Neuronal stem cell (in vitro differentiated cells): Measurements from ENCODE around the gene ANGPT4.

ENCODE experiments used
- DNase-seq: peaks from one replicate; pipeline ENCODE4 v3.0.0-alpha.2; 2013; ENCODE audit warnings: low spot score
- H2AFZ ChIP-seq: one replicate; pipeline ENCODE4 v1.6.1; 2013; ENCODE audit warnings: mild to moderate bottlenecking, low read length, inconsistent platforms
- H2AK5ac ChIP-seq: 2 replicates; pipeline ENCODE4 v1.6.1; 2013; ENCODE audit warnings: low read depth, mild to moderate bottlenecking, inconsistent platforms, low read length, moderate library complexity, mixed read lengths
- H2BK120ac ChIP-seq: 2 replicates; pipeline ENCODE4 v1.6.1; 2013; ENCODE audit warnings: low read depth, mild to moderate bottlenecking, inconsistent platforms, low read length, moderate library complexity, mixed read lengths
- H2BK12ac ChIP-seq: one replicate; pipeline ENCODE4 v1.6.1; 2013; ENCODE audit warnings: low read length, inconsistent platforms
- H2BK15ac ChIP-seq: 2 replicates; pipeline ENCODE4 v1.6.1; 2013; ENCODE audit warnings: mild to moderate bottlenecking, low read length, inconsistent platforms, mixed read lengths
- H2BK5ac ChIP-seq: one replicate; pipeline ENCODE4 v1.6.1; 2013; ENCODE audit warnings: inconsistent platforms, mild to moderate bottlenecking, low read length, moderate library complexity
- H3K14ac ChIP-seq: one replicate; pipeline ENCODE4 v1.6.1; 2013; ENCODE audit warnings: low read length, inconsistent platforms
- H3K18ac ChIP-seq: 2 replicates; pipeline ENCODE4 v1.6.1; 2013; ENCODE audit warnings: low read length, inconsistent platforms
- H3K23ac ChIP-seq: 2 replicates; pipeline ENCODE4 v1.6.1; 2013; ENCODE audit warnings: low read depth, mild to moderate bottlenecking, mixed read lengths, low read length, inconsistent platforms; ENCODE audit not compliant: poor library complexity
- H3K27ac ChIP-seq: replicated peaks from 3 replicates; pipeline ENCODE4 v1.5.1; 2013; ENCODE audit warnings: low read length, inconsistent platforms
- H3K27me3 ChIP-seq, 3 experiments: 2 replicates each; pipeline ENCODE4 v1.6.1; 2013; ENCODE audit warnings: low read length in 3 of 3, mild to moderate bottlenecking in 2 of 3, inconsistent platforms in 1 of 3, low read depth in 1 of 3, mixed read lengths in 1 of 3, moderate library complexity in 1 of 3; ENCODE audit not compliant: control insufficient read depth in 3 of 3, insufficient read depth in 3 of 3
- H3K36me3 ChIP-seq, 2 donors: replicated peaks in 1 of 2; 2 replicates each; pipeline ENCODE4 v1.6.1; 2013; ENCODE audit warnings: low read length in 2 of 2; ENCODE audit not compliant: control insufficient read depth in 2 of 2, insufficient read depth in 2 of 2
- H3K4ac ChIP-seq: 2 replicates; pipeline ENCODE4 v1.6.1; 2013; ENCODE audit warnings: inconsistent platforms, mild to moderate bottlenecking, low read length, moderate library complexity
- H3K4me1 ChIP-seq, 2 donors: 1 replicate in 1 of 2; 2 replicates in 1 of 2; pipeline ENCODE4 v1.6.1; 2013; ENCODE audit warnings: low read length in 2 of 2, low read depth in 1 of 2; ENCODE audit not compliant: control insufficient read depth in 2 of 2, insufficient read depth in 1 of 2
- H3K4me2 ChIP-seq: one replicate; pipeline ENCODE4 v1.6.1; 2013; ENCODE audit warnings: mild to moderate bottlenecking, low read length, inconsistent platforms; ENCODE audit not compliant: insufficient read depth, poor library complexity, severe bottlenecking
- H3K4me3 ChIP-seq, 2 donors: 2 replicates each; pipeline ENCODE4 v1.5.1; 2013; ENCODE audit warnings: low read length in 2 of 2, mild to moderate bottlenecking in 2 of 2, inconsistent platforms in 1 of 2, moderate library complexity in 1 of 2
- H3K79me1 ChIP-seq: one replicate; pipeline ENCODE4 v1.6.1; 2013; ENCODE audit warnings: low read depth, mild to moderate bottlenecking, inconsistent platforms, low read length, moderate library complexity
- H3K9ac ChIP-seq: one replicate; pipeline ENCODE4 v1.6.1; 2013; ENCODE audit warnings: mild to moderate bottlenecking, low read depth, low read length, inconsistent platforms; ENCODE audit not compliant: poor library complexity
- H3K9me3 ChIP-seq, 2 donors: replicated peaks in 1 of 2; 2 replicates each; pipeline versions ENCODE3 to v1.6.1; 2013; ENCODE audit warnings: low read length in 2 of 2, mild to moderate bottlenecking in 2 of 2, inconsistent platforms in 1 of 2, low read depth in 1 of 2, mixed read lengths in 1 of 2, moderate library complexity in 1 of 2; ENCODE audit not compliant: control insufficient read depth in 2 of 2, insufficient read depth in 1 of 2
- H4K8ac ChIP-seq: one replicate; pipeline ENCODE4 v1.6.1; 2013; ENCODE audit warnings: low read depth, mild to moderate bottlenecking, inconsistent platforms, low read length, moderate library complexity
- H4K91ac ChIP-seq: one replicate; pipeline ENCODE4 v1.6.1; 2013; ENCODE audit warnings: low read length, low read depth, mild to moderate bottlenecking, inconsistent platforms; ENCODE audit not compliant: poor library complexity
- WGBS, 2 donors: extraction: QIAGEN DNeasy Blood & Tissue Kit; methylation state at CpG; one replicate each; pipeline ENCODE4 v1.1.7; 2013; ENCODE audit warnings: missing lambda C conversion rate in 2 of 2, mixed read lengths in 1 of 2; ENCODE audit not compliant: insufficient read length in 2 of 2, insufficient replicate concordance in 1 of 2; ENCODE audit errors: extremely low coverage in 2 of 2; 5-methylcytosine and 5-hydroxymethylcytosine counted together

Gene ANGPT4

DNA sequence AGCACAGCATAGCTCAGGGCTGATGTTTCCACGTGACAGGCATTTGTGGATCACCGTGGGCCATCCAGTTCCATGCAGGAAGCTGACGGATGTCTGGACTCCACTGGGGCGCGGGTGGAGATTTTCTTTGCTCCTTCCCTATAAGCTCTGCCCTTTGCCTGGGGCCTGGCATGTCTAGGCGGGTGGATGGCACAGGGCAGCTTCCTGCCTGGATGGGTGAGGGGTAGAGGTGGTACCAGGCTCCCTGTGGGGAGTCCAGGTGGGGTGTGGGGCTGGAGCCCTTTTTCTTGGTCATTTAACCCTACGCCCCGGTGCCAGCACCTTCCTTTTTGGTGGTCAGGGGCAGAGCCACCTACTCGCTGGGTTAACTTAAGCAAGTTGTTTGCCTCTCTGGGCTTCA lies 72.2 kb downstream of the ANGPT4 start:
- no peak for DNase-seq
- Histone ChIP-seq H2BK5ac (no peak overlapping the region), H3K4me3 (no peak overlapping the region), H3K9me3 (no peaks in the 10 kb centered on the region), H2BK12ac (no peak overlapping the region), H3K27ac (no peak overlapping the region), H4K8ac (no peak overlapping the region), H3K4ac (no peak overlapping the region), H2AFZ (peak overlapping the region; percentile 99), H3K18ac (peak overlapping the region; percentile 67), H3K4me2 (no peak overlapping the region), H3K27me3 (peaks cover 7 to 61% (median 16%) of the 10 kb centered on the region in 3 experiments), H3K36me3 (peaks cover 0 to 2% of the 10 kb centered on the region in 2 donors), H2AK5ac (peak overlapping the region; percentile 2), H3K14ac (no peak overlapping the region), H2BK120ac (no peak overlapping the region), H3K4me1 (peaks cover 15 to 29% of the 10 kb centered on the region in 2 donors), H3K23ac (no peak overlapping the region), H4K91ac (no peak overlapping the region), H3K9ac (peak overlapping the region; percentile 56), H2BK15ac (peak overlapping the region; percentile 59), H3K79me1 (no peaks in the 10 kb centered on the region)
- no CpG with 5 or more reads among the region's 9 CpGs for WGBS, 2 donors

DNA sequence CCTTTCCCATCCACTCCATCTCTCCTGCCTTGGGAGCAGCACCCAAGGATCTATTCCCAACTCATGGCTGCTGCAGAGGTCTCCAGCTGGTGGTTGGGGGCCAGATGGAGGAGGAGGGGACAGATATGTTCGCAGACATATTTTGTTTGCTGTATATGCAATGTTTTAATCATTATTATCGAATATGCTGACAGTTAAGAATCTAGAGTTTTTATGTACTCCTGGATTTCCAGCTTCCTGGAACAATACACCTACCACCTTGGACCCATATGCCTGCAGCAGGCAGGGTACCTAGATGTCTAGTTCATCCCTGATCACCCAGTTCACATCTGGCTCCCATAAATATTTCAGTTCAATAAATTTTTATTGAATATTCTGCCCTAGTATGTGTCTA lies 73.6 kb downstream of the ANGPT4 start:
- Histone ChIP-seq H3K9ac (no peak overlapping the region), H2BK15ac (no peak overlapping the region), H2AK5ac (no peak overlapping the region), H3K27me3 (peaks cover 7 to 61% (median 16%) of the 10 kb centered on the region in 3 experiments), H3K14ac (no peak overlapping the region), H2BK5ac (no peak overlapping the region), H3K27ac (no peak overlapping the region), H4K8ac (no peak overlapping the region), H3K4ac (no peak overlapping the region), H3K4me3 (no peak overlapping the region), H3K79me1 (no peaks in the 10 kb centered on the region), H4K91ac (no peak overlapping the region), H2BK120ac (no peak overlapping the region), H3K36me3 (peaks cover 0 to 2% of the 10 kb centered on the region in 2 donors), H3K18ac (peak overlapping the region; percentile 78), H2AFZ (no peak overlapping the region), H3K4me2 (peak overlapping the region; percentile 88), H3K4me1 (peaks cover 12 to 22% of the 10 kb centered on the region in 2 donors), H2BK12ac (no peak overlapping the region), H3K9me3 (no peaks in the 10 kb centered on the region), H3K23ac (peak overlapping the region; percentile 3)
- no peak for DNase-seq
- WGBS, 2 donors = no CpG with 5 or more reads among the region's 2 CpGs

DNA sequence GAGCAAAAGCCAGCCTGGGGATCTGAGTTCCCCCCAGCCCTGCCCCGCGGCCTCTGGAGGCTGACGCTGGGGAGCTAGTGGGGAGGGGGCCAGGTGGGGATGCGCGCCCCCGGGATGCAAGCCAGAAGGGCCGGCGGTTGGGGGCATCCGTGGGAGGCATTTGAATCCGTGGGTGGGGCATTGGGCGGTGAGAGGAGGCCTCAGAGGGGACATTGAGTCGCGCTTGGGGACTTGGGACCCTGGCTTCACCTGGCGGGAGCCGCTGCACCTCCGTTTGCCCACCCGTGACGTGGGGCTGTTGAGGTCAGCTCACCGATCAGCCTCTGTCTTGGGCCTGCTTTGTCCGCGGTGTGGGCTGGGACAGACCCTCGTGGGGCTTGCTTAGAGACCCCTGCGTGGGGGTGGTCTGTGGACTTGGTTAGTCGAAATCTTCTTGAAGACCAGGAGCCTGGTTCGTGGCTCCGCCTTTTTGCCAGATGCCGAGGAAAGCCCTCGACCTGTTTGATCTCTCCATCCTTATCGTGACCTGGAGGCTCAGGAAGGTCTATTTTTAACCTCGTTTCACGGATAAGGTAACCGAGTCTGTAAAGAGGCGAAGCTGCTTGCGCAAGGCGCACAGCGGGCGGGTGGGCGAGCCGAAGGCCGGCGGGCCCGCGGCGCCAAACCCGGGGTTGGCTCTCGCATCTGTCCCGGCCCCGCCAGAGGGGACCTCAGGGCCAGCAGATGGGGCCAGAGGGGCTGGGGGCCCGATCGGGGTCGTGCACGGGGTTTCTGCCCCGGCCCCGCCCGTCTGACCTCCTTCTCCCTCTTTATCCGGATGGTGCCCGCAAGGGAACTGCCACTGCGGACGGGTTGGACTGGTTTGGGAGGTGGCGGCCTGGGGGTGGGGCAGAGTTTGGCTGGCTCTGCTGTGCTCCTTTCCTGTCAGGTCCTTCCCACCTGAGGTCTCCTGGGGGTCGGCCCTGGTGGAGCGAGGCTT lies 74.3 kb downstream of the ANGPT4 start:
- Histone ChIP-seq H3K4me1 (peaks cover 7 to 18% of the 10 kb centered on the region in 2 donors), H3K18ac (peak overlapping the region; percentile 88), H3K4ac (no peak overlapping the region), H2BK15ac (no peak overlapping the region), H2BK120ac (no peak overlapping the region), H3K9ac (peak overlapping the region; percentile 78), H2BK5ac (no peak overlapping the region), H4K8ac (no peak overlapping the region), H2AK5ac (no peak overlapping the region), H3K27ac (no peak overlapping the region), H3K14ac (no peak overlapping the region), H3K4me2 (peak overlapping the region; percentile 88), H2AFZ (peak overlapping the region; percentile 35), H3K27me3 (peaks cover 7 to 61% (median 16%) of the 10 kb centered on the region in 3 experiments), H2BK12ac (no peak overlapping the region), H4K91ac (no peak overlapping the region), H3K9me3 (peaks cover 0 to 2% of the 10 kb centered on the region in 2 donors), H3K23ac (peak overlapping the region; percentile 3), H3K79me1 (no peaks in the 10 kb centered on the region), H3K36me3 (peaks cover 0 to 2% of the 10 kb centered on the region in 2 donors), H3K4me3 (peak overlapping the region in 1 of 2 donors; percentile 78)
- WGBS, 2 donors = no CpG with 5 or more reads among the region's 62 CpGs
- no peak for DNase-seq
